Measurements from ENCODE around the gene IRAK1BP1.
"Not testable (repeated sequence)": the region's sequence is repeated elsewhere in the genome, so short reads cannot be mapped to it uniquely, and the experiment has no call there.

The IRAK1BP1 gene

DNA sequence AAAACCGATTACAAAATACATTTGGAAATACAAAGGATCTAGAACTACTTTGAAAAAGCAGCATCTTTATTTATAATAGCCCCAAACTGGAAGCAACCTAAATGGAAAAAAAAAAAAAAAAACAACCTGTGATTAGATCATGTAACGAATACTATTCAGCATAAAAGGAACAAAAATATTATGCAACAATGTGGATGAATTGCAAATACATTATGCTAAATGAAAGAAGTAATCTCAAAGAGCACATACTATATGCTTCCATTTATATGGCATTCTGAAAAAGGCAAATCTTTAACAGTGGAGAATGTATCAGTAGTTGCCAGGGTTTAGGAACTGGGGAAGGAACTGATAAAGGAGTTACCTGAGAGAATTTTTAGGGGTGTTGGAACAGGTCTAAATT is 28.9 kb downstream of the IRAK1BP1 start:
- DNase-seq = no peak

DNA sequence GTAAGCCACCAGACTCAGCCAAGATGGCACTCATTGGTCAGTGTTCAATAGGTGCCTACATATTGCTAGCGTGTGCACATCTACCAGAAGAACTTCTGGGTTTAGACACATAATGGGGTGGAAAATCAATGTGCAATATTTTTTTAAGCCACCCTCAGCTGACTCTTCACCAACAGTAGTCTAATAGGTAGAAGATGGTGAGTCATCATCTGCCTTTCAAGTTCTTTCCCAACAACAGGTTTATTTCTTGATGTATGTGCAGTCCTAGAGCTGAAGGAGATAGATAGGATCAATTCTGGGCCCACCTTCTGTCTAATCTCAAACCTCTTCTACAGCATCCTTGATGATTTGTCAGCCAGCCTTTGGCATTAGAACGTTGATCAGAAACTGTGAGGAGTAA is 41.3 kb downstream of the IRAK1BP1 start:
- no peak for DNase-seq

DNA sequence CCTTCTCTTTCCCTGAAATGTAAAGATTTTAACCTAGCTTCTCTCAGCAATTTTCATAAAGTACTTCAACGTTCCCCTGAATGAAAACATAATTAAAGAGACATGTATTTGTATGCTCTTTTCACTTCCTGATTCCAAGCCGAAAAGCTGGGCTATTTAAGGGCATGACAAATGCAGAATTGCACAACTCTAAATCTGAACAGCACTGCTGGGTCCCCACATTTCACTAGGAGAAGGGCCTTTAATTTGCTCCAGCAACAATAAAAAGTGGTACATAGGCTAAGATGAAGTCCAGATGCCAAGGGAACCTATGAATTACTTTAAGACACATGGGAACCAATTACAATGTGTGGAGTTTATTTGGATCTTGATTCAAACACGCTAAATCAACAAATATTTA is 42.0 kb downstream of the IRAK1BP1 start:
- DNase-seq = no peak

DNA sequence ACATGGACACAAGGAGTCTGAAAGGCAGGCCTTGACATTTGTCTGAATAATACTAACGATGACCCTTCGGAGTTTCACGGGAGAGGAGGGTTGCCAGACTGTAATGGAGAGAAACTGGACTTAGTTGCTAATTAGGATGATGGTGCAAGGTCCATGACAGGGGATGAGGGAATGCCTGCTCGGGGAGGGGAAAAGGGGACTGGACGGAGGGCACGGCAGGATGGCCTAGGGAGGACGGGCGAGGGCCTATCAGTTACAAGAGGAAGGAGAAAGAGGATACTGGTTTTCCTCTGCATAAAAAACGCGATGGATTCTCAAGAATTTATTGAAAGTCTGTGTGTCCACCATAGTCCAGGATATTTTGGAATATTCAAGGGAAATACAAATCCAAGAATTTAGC is 42.7 kb downstream of the IRAK1BP1 start:
- no peak for DNase-seq

DNA sequence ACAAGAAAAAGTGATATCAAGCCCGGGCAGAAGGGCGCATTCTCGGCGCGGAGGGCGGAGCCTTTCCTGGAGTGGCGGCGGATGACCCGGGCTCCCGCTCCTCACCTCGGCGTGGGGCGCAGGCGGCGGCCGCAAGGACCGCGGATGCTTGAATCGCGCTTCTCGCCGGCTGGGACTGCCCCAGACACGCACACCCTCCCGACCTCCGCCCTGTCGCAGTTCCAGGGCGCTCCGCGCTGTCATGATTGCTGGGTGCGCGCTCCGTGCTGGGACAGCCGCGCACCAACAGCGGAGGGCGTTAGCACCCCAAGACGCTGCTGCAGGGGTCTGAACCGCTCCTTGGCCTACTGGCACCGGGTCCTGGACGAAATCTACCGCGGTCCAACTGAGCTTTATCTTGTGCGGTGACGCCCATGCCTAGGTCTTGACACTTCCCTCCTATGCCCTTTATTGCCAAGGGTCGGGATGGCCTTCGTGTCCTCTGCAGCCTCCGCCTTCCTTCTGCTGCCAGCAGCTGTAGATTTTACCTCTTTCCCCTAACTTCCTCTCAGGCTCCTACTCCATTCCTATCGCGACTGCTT is 43.3 kb downstream of the IRAK1BP1 start:
- no peak for DNase-seq

DNA sequence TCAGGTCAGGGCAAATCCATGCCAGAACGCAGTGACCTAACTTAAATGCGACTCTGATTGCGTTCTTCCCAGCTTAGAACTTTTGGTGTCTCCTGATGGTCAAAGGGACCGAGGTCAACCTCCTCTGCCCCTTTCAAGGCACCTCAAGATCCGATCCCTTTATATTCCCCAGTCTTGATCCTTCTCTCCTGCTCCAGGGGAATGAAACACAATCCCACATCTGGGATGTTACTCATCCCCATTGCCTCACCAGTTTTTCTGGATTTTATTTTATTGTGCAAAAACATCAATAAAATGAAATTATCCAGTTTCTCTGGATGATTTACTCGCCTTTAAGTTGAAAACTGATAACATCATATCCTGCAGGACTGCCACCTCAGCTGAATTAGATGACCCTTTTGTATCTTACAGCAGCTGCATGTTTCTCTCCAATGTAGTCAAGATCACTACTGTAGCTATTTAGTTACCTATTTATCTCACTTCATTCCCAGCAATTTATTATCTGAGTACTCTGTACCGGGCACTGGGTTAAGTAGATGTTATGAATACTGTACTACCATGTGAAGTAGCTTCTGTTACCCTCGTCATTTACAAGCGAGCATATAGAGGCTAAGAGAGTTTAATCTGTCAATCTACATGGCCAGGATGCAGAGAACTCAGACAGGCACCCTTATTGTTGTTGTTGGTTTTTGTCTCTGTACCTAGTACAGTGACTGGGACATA is 44.0 kb downstream of the IRAK1BP1 start:
- DNase-seq = no peak

DNA sequence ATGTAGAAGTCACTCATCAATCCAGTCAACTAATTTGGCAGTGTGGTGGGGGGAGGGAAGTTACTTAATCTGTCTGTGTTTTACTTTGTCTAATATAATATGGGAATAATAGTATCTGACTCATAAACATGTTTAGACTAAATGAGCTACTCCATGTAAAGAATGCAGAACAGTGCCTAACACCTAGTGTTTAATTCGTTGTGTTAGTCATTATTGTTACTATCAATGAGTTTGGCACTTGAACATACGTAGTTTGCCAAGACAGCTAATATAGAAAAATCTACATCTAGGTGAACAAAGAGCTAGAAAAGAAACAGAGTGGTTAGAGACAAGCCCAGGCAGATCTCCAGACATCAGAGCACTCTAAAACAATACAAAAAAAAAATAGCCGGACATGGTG is 49.1 kb downstream of the IRAK1BP1 start:
- no peak for DNase-seq

DNA sequence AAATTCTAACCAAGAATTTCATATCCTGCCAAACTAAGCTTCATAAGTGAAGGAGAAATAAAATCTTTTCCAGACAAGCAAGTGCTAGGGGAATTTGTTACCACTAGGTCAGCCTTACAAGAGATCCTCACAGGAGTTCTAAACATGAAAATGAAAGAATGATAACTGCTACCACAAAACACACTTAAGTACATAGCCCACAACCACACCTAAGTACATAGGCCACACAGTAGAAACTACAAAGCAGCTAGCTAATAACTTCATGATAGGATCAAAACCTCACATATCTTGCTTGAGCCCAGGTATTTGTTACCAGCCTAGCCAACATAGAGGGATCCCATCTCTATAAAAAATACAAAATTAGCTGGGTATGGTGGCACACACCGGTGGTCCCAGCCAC is 50.4 kb downstream of the IRAK1BP1 start:
- no peak for DNase-seq

DNA sequence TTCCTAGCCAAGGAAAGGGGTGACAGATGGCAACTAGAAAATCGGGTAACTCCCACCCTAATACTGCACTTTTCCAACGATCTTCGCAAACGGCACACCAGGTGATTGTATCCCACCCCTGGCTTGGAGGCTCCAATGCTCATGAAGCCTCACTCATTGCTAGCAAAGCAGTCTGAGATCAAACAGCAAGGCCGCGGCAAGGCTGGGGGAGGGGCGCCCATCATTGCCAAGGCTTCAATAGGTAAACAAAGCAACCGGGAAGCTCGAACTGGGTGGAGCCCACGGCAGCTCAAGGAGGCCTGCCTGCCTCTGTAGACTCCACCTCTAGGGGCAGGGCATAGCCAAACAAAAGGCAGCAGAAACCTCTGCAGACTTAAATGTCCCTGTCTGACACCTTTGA is 53.8 kb downstream of the IRAK1BP1 start:
- DNase-seq = not testable (repeated sequence)

DNA sequence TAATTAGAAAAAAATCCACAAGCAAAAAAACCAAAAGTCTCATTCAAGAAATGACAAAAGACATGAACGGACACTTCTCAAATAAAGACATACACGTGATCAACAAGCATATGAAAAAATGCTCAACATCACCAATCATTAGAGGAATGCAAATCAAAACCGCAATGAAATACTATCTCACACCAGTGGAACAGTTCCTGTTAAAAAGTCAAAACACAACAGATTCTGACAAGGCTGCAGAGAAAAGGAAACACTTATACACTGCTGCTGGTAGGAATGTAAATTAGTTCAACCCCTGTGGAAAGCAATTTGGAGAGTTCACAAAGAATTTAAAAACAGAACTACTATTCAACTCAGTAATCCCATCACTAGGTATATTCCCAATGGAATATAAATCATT is 58.0 kb downstream of the IRAK1BP1 start:
- DNase-seq = no peak

DNA sequence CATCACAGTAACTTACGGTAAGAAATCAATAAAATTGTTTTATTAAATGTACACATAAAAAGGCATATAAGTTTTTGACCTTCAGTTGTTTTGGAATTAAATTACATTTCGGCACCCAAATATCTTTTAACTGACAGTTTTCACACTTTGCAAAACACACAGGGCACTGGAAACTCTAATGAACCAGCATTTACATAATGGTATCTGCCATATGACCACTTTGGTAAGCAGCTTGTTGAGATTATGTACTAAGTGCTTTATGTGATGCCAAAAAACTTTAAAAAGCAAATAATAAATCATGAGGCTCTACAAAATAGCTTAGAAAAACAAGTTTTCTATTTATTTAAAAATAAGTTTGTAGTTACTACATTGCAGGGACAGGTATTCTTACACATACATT is 68.2 kb downstream of the IRAK1BP1 start:
- no peak for DNase-seq

DNA sequence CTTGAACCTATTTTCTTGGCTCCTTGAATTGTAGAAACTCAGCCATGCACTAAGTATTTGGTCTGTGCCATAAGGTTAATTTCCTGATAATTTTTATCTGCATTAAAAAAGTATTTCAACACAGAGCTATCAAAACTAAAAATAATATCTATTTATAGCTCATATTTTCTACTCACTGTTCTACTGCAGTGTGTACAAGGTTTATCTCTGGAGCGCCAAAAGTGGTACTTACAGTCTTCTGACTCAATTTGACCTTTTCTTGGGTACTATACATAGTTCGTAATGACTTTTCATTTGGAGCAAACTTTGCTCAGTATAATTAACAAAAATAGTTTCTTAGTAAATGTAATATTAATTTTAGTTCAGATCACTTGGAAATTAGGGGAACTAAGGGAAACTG is 69.2 kb downstream of the IRAK1BP1 start:
- no peak for DNase-seq

DNA sequence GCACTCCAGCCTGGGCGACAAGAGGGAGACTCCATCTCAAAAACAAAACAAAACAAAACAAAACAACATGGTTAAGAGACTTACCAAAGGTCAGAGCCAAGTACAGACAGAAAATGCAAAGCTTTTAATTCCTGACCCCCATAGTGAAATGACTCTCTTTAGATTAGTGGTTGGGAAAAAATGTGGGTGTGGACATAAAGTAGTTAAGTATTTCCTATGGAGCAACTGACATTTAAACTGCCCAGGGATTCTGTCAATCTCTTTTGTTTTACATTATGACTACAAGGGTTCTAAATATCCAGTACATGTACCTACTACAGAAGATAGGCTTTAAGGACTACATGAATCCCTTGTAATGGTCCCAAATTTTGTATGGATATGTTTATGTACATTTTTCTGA is 75.1 kb downstream of the IRAK1BP1 start:
- DNase-seq = no peak

DNA sequence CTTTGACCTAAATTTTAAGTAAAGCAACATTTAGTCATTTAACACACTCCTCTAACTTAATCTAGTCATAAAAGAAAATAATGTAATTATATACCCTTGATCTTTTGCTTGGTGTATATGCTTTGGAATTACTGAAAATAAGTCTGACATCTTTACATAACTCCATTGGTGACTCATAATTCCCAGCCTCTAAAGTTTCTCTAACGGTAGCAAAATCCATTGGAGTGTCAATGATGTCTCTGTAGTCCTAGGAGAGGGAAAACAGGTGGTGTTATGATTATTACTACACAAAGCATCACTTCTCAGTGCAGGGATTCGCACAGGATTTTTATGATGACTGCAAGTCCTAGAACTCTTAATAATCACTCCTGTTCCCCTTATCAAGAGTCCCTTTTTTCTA is 80.2 kb downstream of the IRAK1BP1 start:
- no peak for DNase-seq

DNA sequence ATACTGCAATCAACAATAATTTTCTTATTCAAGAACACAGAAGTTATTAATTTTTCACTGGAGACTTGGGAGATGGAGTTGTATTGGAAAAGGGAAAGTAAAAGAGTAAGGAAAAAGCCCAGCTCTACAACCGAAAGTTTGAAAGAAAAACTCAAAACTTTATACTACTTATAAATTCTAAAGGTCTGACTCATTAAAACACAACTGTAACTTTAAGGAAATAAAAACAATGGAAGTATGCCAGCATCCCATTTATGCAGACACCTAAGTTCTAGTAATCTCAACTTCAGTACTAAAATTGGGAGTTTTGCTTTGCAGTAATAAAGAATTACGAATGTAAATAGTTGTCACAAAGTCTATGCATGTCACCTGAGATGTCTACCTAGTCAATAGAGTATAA is 80.6 kb downstream of the IRAK1BP1 start:
- no peak for DNase-seq

DNA sequence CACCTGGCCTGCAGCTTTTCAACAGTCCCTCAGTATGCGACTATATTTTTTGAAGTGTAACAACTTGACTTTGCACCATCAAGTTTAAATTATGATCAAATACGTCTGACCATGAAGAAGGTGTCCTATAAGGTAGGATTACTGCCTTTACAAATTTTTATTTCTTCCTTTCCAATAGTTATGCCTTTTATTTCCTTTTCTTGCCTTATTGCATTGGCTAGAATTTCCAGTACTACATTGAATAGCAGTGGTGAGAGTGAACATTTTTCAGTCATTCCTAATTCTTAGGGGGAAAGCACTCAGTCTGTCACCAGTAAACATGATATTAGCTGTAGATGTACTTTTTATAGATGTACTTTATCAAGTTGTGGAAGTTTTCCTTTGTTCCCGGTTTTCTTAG is 81.4 kb downstream of the IRAK1BP1 start:
- DNase-seq = no peak

DNA sequence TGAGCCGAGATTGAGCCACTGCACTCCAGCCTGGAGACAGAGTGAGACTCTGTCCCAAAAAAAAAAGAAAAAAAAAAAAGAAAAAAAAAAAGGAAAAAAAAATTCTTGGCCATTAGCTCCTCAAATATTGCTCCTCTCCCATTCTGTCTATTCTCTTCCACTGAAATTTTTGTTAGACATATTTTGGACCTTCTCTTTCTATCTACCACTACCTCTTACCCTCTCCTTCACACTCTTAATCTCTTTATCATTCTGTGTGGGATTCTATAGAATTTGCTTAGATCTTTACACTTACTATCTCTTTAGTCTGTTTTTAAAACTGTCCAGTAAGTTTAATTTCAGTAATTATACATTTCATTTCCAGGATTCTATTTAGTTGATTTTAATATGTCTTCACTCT is 85.0 kb downstream of the IRAK1BP1 start:
- DNase-seq = no peak

Data from midbrain (tissue), 1 donor.